ENCODE data around the gene SLC5A3.

SLC5A3 gene

GRCh38 chr21:34072145-34073031, 990 bp upstream of the SLC5A3 start:
- DNase-seq = peak; percentile 16

GRCh38 chr21:34073749-34074282, 438 bp downstream of the SLC5A3 start:
- DNase-seq = peak; percentile 52

- peak; percentile 14 for DNase-seq
Observed at GRCh38 chr21:34074283-34075090, 1.1 kb downstream of the SLC5A3 start.

GRCh38 chr21:34075091-34075425, 1.7 kb downstream of the SLC5A3 start:
- no peak for DNase-seq

- no peak for DNase-seq
Observed at GRCh38 chr21:34075760-34076660, 2.6 kb downstream of the SLC5A3 start.

- DNase-seq = no peak
Observed at GRCh38 chr21:34076835-34077234, 3.5 kb downstream of the SLC5A3 start.

GRCh38 chr21:34077888-34078287, 4.5 kb downstream of the SLC5A3 start:
- no peak for DNase-seq

GRCh38 chr21:34078915-34079314, 5.5 kb downstream of the SLC5A3 start:
- no peak for DNase-seq

GRCh38 chr21:34080710-34081109, 7.3 kb downstream of the SLC5A3 start:
- DNase-seq = no peak

- DNase-seq = no peak
Observed at GRCh38 chr21:34082769-34083168, 9.4 kb downstream of the SLC5A3 start.

- no peak for DNase-seq
Observed at GRCh38 chr21:34083357-34083756, 10.0 kb downstream of the SLC5A3 start.

GRCh38 chr21:34085129-34085528, 11.8 kb downstream of the SLC5A3 start:
- DNase-seq = no peak

- no peak for DNase-seq
Observed at GRCh38 chr21:34086887-34087306, 13.5 kb downstream of the SLC5A3 start.

GRCh38 chr21:34088752-34089151, 15.4 kb downstream of the SLC5A3 start:
- no peak for DNase-seq

- DNase-seq = no peak
Observed at GRCh38 chr21:34091032-34091431, 17.7 kb downstream of the SLC5A3 start.

- DNase-seq = no peak
Observed at GRCh38 chr21:34091607-34092006, 18.2 kb downstream of the SLC5A3 start.

- no peak for DNase-seq
Observed at GRCh38 chr21:34092262-34092921, 19.0 kb downstream of the SLC5A3 start.

- no peak for DNase-seq
Observed at GRCh38 chr21:34093083-34093482, 19.7 kb downstream of the SLC5A3 start.

- DNase-seq = no peak
Observed at GRCh38 chr21:34094949-34095348, 21.6 kb downstream of the SLC5A3 start.

GRCh38 chr21:34097442-34097841, 24.1 kb downstream of the SLC5A3 start:
- DNase-seq = no peak

- DNase-seq = no peak
Observed at GRCh38 chr21:34100337-34100736, 27.0 kb downstream of the SLC5A3 start.

- no peak for DNase-seq
Observed at GRCh38 chr21:34100790-34101189, 27.4 kb downstream of the SLC5A3 start.

All from activated naive CD4-positive, alpha-beta T cell treated with anti-CD3 and anti-CD28 coated beads, Interleukin-2, amount 50 U/mL, for 16 hours (primary cell).